GM18909 (cell line): ENCODE results near the gene ATRN.
"Not testable (repeated sequence)": the region's sequence is repeated elsewhere in the genome, so short reads cannot be mapped to it uniquely, and the experiment has no call there.

Source experiments
- ATAC-seq: cut with Tn5 transposase; IDR thresholded peaks from one replicate; pipeline ENCODE4 v1.9.1; 2021; ENCODE audit warnings: mild to moderate bottlenecking; ENCODE audit not compliant: unreplicated experiment, poor library complexity

Gene ATRN

GRCh38 chr20:3559231-3559630 is 88.4 kb downstream of the ATRN start:
- ATAC-seq = no peak

DNA sequence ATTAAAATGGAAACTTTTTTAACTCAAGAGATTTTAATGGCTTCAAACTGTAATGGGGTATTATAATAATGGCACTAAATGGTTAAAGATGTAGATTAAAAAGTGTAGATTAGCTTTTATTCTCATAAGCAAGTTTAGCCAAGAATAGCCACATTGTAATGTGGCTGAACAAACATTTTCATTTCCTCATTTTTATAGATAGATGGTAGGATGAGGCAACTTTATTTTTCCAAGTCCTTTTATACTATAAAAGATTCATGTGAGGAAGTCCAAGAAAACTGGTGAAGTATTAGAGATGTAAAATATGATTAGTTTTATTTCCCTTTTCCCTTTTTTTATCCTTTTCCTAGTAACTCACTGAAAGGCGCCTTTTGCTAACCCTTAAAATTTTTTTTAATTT is 88.8 kb downstream of the ATRN start:
- ATAC-seq = no peak

- no peak for ATAC-seq
These were observed 89.3 kb downstream of the ATRN start for GRCh38 chr20:3560162-3560561.

DNA sequence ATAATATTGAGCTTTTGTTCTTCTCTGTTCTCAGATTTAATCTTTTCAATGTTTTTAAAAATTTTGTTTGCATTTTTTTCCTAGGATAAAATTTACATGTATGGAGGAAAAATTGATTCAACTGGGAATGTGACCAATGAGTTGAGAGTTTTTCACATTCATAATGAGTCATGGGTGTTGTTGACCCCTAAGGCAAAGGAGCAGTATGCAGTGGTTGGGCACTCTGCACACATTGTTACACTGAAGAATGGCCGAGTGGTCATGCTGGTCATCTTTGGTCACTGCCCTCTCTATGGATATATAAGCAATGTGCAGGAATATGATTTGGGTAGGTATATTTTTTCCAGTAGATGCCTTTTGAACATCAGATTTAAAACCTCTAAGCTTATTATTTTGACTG is 89.8 kb downstream of the ATRN start:
- ATAC-seq = no peak

- no peak for ATAC-seq
These were observed 92.3 kb downstream of the ATRN start for GRCh38 chr20:3563133-3563532.

DNA sequence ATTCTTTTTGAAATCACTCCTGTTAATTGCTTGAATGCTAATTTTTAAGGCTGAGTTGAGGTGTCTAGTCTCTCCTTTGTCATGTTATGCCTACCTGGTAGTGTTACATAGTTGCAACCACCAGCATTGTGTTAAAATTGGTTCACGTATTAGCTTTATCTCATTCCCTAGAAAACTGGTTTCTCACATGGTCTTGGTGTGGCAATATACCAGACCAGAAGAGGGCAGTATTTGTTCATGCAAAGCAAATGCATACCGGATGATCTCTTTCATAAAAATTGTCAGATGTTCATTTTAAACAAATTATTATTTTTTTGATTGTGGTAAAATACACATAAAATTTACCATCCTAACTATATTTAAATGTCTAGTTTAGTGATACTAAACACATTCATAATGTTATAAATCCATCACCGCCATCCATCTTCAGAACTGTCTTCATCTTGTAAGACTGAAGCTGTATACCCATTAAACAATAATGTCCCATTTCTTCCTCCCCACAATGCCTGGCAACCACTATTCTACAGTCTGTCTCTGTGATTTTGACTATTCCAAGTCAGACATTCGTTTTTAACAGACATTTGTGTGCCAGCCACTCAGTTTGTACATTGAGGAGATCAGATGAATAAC is 92.8 kb downstream of the ATRN start:
- ATAC-seq = no peak

DNA sequence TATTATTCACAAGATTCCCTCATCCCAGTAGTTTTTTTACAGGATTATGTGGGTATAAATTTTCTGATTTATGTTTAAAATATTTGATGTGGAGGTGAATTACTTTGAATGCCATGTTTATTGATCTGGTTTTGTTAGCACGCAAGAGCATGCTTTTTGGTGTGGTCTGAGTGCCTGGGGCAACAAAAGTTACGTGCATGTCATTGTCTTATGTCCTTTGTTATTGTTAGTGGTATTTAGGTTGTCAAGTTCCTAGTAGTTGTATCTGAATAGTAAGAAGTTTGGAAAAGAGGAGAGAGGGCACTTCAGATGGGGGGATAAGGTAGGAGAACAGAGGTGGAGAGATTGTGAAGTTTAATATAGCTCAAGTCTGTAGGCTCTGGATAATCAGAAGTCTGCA is 95.0 kb downstream of the ATRN start:
- ATAC-seq = no peak

DNA sequence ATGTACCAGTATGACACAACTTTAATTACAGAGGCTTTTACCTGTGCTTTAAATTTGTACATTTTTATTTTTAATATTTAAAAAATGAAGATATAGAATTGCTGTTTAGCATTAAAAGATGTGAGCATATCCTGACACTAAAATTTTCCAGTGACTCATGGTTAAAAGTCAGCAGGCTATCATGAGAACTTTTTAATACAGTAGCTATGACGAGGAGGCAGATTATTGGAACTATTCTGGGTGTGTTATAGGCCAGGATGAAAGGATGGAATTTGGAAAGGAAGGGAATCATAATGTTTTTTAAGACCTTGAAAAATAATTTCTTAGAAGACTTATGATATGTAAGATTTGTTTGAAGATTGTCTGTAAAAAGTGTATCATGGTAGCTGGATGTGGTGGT is 101.3 kb downstream of the ATRN start:
- no peak for ATAC-seq

DNA sequence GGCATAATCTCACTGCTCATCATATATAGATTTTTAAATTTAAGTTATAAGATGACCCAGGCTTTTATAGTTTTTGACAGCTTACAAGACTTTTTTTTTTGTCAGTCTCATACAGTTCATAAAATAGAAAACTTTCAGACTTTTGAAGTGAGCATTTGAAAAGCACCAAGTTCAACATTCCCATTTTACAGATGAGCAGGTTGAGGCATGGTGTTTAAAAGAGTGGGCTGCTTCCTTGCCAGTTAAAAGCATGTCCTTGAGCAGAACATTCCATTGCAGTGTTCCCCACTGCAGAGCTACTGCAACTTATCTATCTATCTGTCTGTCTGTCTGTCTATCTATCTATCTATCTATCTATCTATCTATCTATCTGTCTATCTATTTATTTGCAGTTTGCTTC is 105.5 kb downstream of the ATRN start:
- no peak for ATAC-seq

DNA sequence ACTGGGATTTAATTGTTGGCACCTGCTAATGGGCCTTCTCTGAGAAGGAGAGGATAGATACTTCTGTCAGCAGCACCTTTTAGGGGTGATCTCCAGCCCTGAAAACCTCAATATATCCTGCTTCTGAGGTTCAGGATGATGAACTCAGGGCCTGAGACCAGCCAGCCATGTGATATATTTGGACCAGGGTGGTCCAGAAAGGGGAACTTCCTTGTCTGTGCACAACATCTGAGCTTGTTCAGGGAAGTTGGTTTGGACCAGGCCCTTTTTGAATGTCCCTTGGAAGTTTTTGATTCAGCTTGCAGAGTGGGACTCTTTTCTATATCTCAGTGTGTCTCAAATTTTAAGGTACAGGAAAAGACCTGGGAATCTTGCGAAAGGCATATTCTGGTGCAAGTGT is 106.5 kb downstream of the ATRN start:
- no peak for ATAC-seq

GRCh38 chr20:3580412-3580811 is 109.6 kb downstream of the ATRN start:
- ATAC-seq = no peak

GRCh38 chr20:3583765-3584164 is 112.9 kb downstream of the ATRN start:
- no peak for ATAC-seq

- ATAC-seq = no peak
These were observed 115.3 kb downstream of the ATRN start for GRCh38 chr20:3586093-3586492.

GRCh38 chr20:3590164-3590563 is 119.3 kb downstream of the ATRN start:
- no peak for ATAC-seq

GRCh38 chr20:3592931-3593330 is 122.1 kb downstream of the ATRN start:
- no peak for ATAC-seq

GRCh38 chr20:3595541-3595940 is 124.7 kb downstream of the ATRN start:
- no peak for ATAC-seq

- ATAC-seq = no peak
These were observed 132.3 kb downstream of the ATRN start for GRCh38 chr20:3603108-3603507.

DNA sequence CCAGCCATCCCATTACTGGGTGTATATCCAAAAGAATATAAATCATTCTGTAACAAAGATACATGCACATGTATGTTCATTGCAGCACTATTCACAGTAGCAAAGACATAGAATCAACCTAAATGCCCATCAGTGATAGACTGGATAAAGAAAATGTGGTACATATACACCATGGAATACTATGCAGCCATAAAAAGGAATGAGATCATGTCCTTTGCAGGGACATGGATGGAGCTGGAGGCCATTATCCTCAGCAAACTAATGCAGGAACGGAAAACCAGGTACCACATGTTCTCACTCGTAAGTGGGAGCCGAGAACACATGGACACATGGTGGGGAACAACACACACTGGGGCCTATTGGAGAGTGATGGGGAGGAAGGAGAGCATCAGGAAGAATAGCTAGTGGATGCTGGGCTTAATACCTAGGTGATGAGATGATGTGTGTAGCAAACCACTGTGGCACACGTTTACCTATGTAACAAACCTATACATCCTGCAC is 134.6 kb downstream of the ATRN start:
- ATAC-seq = not testable (repeated sequence)

DNA sequence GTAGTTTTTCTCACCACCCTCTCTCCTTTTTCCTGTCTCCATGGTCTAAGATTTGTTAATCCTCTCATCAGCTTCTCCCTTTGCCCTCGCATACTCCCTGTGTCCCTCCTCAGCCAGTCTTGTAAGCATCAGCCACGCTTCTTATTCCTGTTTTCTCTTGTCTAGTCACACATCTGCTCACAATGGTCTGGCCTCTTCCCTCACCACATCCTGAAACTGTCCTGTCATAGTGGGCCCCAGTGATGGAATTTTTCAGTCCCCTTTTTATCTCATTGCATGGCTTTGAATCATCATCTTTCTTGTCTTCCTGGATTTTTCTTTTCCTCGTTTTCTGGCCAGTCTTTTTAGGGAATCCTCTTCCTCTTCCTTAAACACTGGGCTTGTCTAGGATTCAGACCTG is 135.2 kb downstream of the ATRN start:
- no peak for ATAC-seq

GRCh38 chr20:3611901-3612300 is 141.1 kb downstream of the ATRN start:
- ATAC-seq = no peak

- no peak for ATAC-seq
These were observed 142.2 kb downstream of the ATRN start for GRCh38 chr20:3612795-3613572.
